NCI-H460 (cell line): Measurements from ENCODE around the gene BICD2. TPM values are rescaled to one million over a fixed set of nuclear protein-coding genes. Genes with fewer than 3 reads are reported as not detected.

Experiments
- DNase-seq: peaks from one replicate; pipeline ENCODE4 v3.0.0-alpha.2; 2016; ENCODE audit warnings: low read depth; ENCODE audit errors: extremely low read depth
- total RNA-seq: library from RNA; depleted of rRNA; stranded (reverse); fragments of >200 nt; shearing (Covaris generic); gene quantifications from 2 replicates; pipeline ENCODE4 v1.2.3, GENCODE V29; 2014; rRNA removed

The BICD2 gene
- total RNA-seq, 1 experiment from 2014 or later = 23.6 TPM

GRCh38 chr9:92680166-92681119, 84.2 kb downstream of the BICD2 start:
- no peak for DNase-seq

GRCh38 chr9:92679413-92680165, 85.0 kb downstream of the BICD2 start:
- no peak for DNase-seq

DNA sequence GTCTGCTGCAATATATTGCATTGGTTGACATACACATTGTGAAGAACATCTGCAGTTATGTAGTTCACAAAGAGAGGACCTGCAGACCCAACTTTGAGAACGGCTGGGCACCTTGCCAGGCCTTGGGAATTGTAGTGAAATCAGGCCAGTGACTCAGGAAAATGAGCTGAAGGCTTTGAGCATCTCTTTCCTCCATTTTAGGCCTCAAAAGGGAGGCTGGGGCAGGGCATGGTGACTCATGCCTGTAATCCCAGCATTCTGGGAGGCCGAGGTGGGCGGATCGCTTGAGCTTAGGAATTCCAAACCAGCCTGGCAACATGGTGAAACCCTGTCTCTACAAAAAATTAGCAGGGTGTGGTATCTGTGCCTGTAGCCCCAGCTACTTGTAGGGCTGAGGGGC, 93.3 kb downstream of the BICD2 start:
- DNase-seq = peak; percentile 41

DNA sequence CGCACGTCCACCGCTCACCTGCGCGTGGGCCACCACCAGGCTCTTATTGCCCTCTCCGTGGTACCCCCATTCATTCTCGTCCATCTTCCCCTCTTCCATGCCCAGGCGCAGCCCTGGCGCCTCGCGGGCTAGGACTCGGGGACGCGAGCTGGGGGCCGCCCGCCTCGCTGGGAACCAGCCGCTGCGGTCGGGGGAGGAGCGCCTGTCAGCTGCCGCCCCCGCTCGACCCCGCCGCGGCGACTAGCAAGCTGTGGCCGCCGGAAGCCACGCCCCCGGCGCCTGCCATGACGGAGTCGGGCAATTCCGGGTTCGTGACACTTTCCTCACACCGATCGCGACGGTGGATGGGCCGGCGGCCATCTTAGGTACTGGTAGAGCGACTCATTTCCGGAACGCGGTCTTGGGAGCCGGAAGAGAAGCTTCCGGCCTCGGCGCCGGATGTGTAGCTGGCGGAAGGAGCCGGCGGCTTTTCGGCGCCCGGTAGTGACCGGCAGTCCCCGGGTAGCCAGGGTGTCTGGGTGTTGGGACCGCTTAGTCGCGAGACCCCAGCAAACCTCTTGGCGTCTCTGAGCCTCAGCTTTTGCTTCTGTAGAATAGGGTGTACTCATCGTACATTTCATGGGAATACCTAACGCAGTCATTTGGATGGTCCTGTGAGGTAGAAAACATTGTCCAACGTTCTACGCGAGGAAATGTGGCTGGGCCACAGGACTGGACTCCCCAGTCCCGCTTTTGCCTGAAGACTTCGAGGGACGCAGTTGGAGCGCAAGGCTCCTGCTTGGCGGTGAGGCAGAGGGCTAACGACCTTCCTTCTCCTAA, 94.5 kb downstream of the BICD2 start, which contains the start of gene IPPK:
TSS of gene IPPK (minus strand) at position 242 of the 819 bp plus-strand sequence. CDS start at position 99, 143 bp downstream.
- DNase-seq = peak; percentile 98

GRCh38 chr9:92669527-92669889, 95.1 kb downstream of the BICD2 start:
- no peak for DNase-seq

GRCh38 chr9:92668746-92669526, 95.7 kb downstream of the BICD2 start:
- peak; percentile 45 for DNase-seq

DNA sequence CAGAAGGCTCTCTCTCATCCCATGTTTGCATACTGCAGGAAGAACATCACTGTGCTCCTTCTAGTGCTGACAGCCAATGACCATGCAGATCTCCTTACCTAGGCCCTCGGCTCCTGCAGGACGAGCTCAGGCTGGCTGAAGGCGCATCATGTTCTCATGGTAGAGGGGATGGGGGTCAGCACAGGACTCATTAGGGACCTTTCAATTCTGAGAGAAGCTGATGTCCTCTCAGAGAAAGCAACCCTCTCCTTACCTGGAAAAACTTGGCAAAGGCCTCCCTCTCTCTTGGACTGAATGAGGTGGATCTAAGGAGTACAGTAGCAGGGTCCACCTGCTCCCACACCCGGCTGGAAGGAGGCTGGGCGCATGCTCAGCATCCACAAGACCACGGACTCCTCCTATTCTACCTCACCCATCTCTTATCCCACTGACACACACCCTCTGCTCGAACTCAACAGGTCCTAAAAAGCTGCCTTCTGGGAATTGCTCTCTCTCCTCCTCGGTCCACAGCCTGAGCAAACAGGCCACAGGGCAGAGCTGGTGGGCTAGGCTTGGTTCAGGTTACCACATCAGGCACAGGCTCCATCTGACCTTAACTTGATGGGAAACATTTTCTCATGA, 97.6 kb downstream of the BICD2 start:
- no peak for DNase-seq

- DNase-seq = no peak
These were observed 98.4 kb downstream of the BICD2 start for GRCh38 chr9:92666236-92666635.

GRCh38 chr9:92665836-92666235, 98.8 kb downstream of the BICD2 start:
- no peak for DNase-seq

DNA sequence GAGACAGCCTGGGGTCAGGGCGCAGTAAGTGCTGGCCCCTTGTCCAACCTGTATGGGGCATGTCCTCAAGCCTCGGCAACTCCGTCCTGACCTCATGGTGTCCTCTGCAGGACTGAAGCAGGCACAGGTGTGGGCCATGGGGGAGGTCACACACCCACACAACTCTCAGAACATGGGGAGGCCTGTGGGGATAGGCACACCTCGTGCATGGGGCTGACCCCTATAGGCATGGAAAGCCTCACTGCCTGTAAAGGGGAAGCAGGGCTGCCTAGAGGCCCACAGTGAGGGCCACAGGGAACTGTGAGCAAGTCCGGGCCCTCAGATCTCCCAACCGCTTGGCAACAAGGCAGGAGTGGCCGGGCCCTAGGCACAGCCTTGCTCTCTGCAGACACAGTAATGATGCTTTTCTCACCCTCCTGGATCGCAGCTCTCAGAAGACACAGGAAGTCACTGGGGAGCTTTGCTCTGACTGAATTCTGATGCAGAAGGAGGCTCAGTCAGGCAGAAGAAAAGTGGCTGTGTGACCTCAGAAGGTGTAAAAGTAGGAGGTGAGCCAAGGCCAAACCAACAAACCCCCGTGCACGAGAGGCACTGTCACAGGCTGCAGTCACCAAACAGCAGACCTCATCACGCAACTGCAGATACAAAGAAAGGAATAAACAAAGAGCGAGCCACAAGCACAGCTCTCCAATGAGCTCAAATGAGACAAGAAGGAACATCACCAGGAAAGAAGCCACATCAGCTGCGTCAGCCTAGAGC, 100.1 kb downstream of the BICD2 start:
- no peak for DNase-seq

- DNase-seq = no peak
These were observed 100.7 kb downstream of the BICD2 start for GRCh38 chr9:92663951-92664350.

DNA sequence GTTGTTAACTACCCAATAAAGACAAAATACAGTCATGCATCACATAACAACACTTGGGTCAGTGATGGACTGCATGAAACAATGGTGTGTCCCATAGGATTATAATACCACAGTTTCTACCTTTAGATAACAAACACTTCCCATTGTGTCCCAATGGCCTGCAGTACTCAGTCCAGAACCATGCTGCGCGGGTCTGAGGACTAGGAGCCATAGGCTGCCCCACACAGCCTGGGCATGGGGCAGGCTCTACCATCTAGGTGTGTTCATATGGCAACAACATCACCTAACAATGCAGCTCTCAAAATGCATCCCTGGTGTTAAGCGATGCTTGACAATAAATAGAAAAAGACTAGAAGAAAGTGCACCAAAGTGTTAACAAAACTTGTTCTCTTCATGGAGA, 101.5 kb downstream of the BICD2 start:
- DNase-seq = no peak

DNA sequence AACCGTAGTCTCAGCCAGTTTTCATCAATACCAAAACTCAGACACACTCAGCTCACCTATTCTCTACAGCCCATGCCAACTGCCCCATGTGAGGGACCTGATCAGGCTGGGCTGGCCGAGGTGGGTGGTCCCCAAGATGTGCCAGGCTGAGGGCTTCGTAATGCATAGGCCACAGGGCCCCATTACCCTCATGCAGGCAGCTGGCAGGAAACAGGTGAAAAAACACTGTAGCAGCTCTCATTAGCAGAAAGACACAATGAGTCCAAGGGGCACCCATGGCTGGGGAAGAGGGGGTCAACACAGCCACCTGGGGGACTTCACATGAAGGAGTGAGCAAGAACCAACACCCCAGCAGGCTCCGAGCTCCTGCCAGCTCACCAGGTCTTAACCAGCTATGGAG, 102.9 kb downstream of the BICD2 start:
- DNase-seq = no peak

Other genes starting within 250 kb of the BICD2 start
- 0.07 TPM in 1 of 2 replicates, not detected in the other for gene ECM2, start 228.8 kb downstream of the BICD2 start, total RNA-seq
- 16.4 and 17.4 TPM in 2 replicates for gene IPPK, start 94.7 kb downstream of the BICD2 start, total RNA-seq
- gene ZNF484, start 113.2 kb upstream of the BICD2 start, total RNA-seq = 16.0 and 16.6 TPM in 2 replicates
- 0.87 and 1.1 TPM in 2 replicates for gene FGD3, start 182.7 kb upstream of the BICD2 start, total RNA-seq